Breast epithelium (tissue), 4 donors: ENCODE data around the gene MAP4. TPM values are rescaled to one million over a fixed set of nuclear protein-coding genes. Genes with fewer than 3 reads are reported as not detected.

Experiments used
- DNase-seq, 2 donors: peaks; one replicate each; pipeline ENCODE4 v3.0.0-alpha.2; 2019; ENCODE audit warnings: low spot score in 2 of 2
- H3K27ac ChIP-seq, 2 donors: fragments of 200-600 bp; sonication (generic) in 1 of 2; one replicate each; pipeline ENCODE4 v1.5.1; 2016 to 2019; ENCODE audit warnings: mild to moderate bottlenecking in 1 of 2
- H3K27me3 ChIP-seq, 2 donors: fragments of 200-600 bp; sonication (generic) in 1 of 2; one replicate each; pipeline versions ENCODE4 v1.5.1 to v1.6.0; 2017 to 2019; ENCODE audit warnings: control low read depth in 1 of 2, mild to moderate bottlenecking in 1 of 2
- H3K36me3 ChIP-seq: fragments of 200-600 bp; one replicate; pipeline ENCODE4 v1.5.1; 2019
- H3K4me1 ChIP-seq, 2 donors: fragments of 200-600 bp; sonication (generic); one replicate each; pipeline ENCODE4 v1.5.1; 2016 to 2019; ENCODE audit warnings: control low read depth in 1 of 2
- H3K4me3 ChIP-seq, 3 donors: fragments of 200-600 bp; sonication (generic); 1 replicate in 2 of 3; 2 replicates in 1 of 3; pipeline ENCODE4 v1.5.1; 2016 to 2019; ENCODE audit warnings: mild to moderate bottlenecking in 3 of 3, moderate library complexity in 2 of 3
- H3K9me3 ChIP-seq, 2 donors: fragments of 200-600 bp; sonication (generic) in 1 of 2; one replicate each; pipeline ENCODE4 v1.5.1; 2016 to 2019; ENCODE audit warnings: control low read depth in 1 of 2
- CTCF ChIP-seq, 3 donors: fragments of 450-650 bp; IDR thresholded peaks; one replicate each; pipeline ENCODE4 v1.5.1; 2016 to 2017; ENCODE audit warnings: antibody characterized with exemption in 3 of 3, mild to moderate bottlenecking in 3 of 3, moderate library complexity in 3 of 3
- POLR2A ChIP-seq: fragments of 450-650 bp; IDR thresholded peaks from one replicate; pipeline ENCODE4 v1.6.1; 2016; ENCODE audit warnings: antibody characterized with exemption, mild to moderate bottlenecking, moderate library complexity
- POLR2AphosphoS5 ChIP-seq, 3 donors: sonication (generic); formaldehyde crosslinking; IDR thresholded peaks; one replicate each; pipeline ENCODE4 v1.6.1; 2017; ENCODE audit warnings: antibody characterized with exemption in 3 of 3
- intact Hi-C: fragments of 100-400 bp; cut with DNase I; formaldehyde crosslinking; loops from one replicate; pipeline ENCODE4 v1.15.1; 2023; ENCODE audit warnings: low total_unique reads
- total RNA-seq, 3 donors: library from RNA; depleted of rRNA; stranded (reverse); fragments of >200 nt; gene quantifications; one replicate each; pipeline ENCODE4 v1.1.0, GENCODE V29; 2016

Gene MAP4
- total RNA-seq, 3 donors from 2014 or later = 72.0 to 167 (median 99.0) TPM

- Histone ChIP-seq H3K9me3 (no peaks in the 10 kb centered on the region), H3K4me1 (no peaks in the 10 kb centered on the region), H3K4me3 (no peak overlapping the region), H3K27ac (no peak overlapping the region), H3K36me3 (peaks cover 13% of the 10 kb centered on the region), H3K27me3 (no peaks in the 10 kb centered on the region)
- DNase-seq = no peak
- intact Hi-C loops = no loop called here
- TF ChIP-seq POLR2AphosphoS5 (IDR thresholded peaks at IDR 0.05) (no peak), CTCF (IDR thresholded peaks at IDR 0.05) (no peak)
Observed at GRCh38 chr3:47912006-47912504, 104.2 kb downstream of the MAP4 start.

- no peaks in the 10 kb centered on the region for H3K9me3 ChIP-seq
- H3K36me3 ChIP-seq = peaks cover 4% of the 10 kb centered on the region
- DNase-seq = no peak
- intact Hi-C loops = no loop called here
- H3K27ac ChIP-seq = no peak overlapping the region
- no peak for TF ChIP-seq POLR2AphosphoS5 (IDR thresholded peaks at IDR 0.05)
- TF ChIP-seq CTCF (IDR thresholded peaks at IDR 0.05) = no peak
- TF ChIP-seq POLR2A = no peak
- H3K4me3 ChIP-seq = no peak overlapping the region
- no peaks in the 10 kb centered on the region for H3K27me3 ChIP-seq
- H3K4me1 ChIP-seq = no peaks in the 10 kb centered on the region
Observed at GRCh38 chr3:47910777-47911440, 105.3 kb downstream of the MAP4 start.

GRCh38 chr3:47910233-47910632 lies 106.0 kb downstream of the MAP4 start:
- DNase-seq = no peak
- H3K9me3 ChIP-seq = no peaks in the 10 kb centered on the region
- no peaks in the 10 kb centered on the region for H3K4me1 ChIP-seq
- TF ChIP-seq POLR2A (no peak), CTCF (IDR thresholded peaks at IDR 0.05) (no peak), POLR2AphosphoS5 (IDR thresholded peaks at IDR 0.05) (no peak)
- no peak overlapping the region for H3K4me3 ChIP-seq
- no peak overlapping the region for H3K27ac ChIP-seq
- no peaks in the 10 kb centered on the region for H3K36me3 ChIP-seq
- no peaks in the 10 kb centered on the region for H3K27me3 ChIP-seq
- intact Hi-C loops = no loop called here

- DNase-seq = no peak
- intact Hi-C loops = no loop called here
- no peak overlapping the region for H3K4me3 ChIP-seq
- H3K27ac ChIP-seq = no peak overlapping the region
- H3K4me1 ChIP-seq = no peaks in the 10 kb centered on the region
- TF ChIP-seq CTCF (IDR thresholded peaks at IDR 0.05) = no peak
- no peak for TF ChIP-seq POLR2A
- TF ChIP-seq POLR2AphosphoS5 (IDR thresholded peaks at IDR 0.05) = no peak
- H3K36me3 ChIP-seq = no peaks in the 10 kb centered on the region
- no peaks in the 10 kb centered on the region for H3K9me3 ChIP-seq
- H3K27me3 ChIP-seq = no peaks in the 10 kb centered on the region
Observed at GRCh38 chr3:47909607-47910006, 106.6 kb downstream of the MAP4 start.

- H3K4me3 ChIP-seq = no peak overlapping the region
- no peaks in the 10 kb centered on the region for H3K27me3 ChIP-seq
- no peaks in the 10 kb centered on the region for H3K9me3 ChIP-seq
- no peaks in the 10 kb centered on the region for H3K4me1 ChIP-seq
- no peaks in the 10 kb centered on the region for H3K36me3 ChIP-seq
- no peak overlapping the region for H3K27ac ChIP-seq
- TF ChIP-seq POLR2AphosphoS5 (IDR thresholded peaks at IDR 0.05) (no peak), POLR2A (no peak), CTCF (IDR thresholded peaks at IDR 0.05) (no peak)
- intact Hi-C loops = no loop called here
- DNase-seq = no peak
Observed at GRCh38 chr3:47908744-47909143, 107.5 kb downstream of the MAP4 start.
